ENCODE data around the gene KRTAP10-11. TPM values are rescaled to one million over a fixed set of nuclear protein-coding genes. Genes with fewer than 3 reads are reported as not detected.

Gene KRTAP10-11
- total RNA-seq, 4 donors from 2014 or later: not detected

DNA sequence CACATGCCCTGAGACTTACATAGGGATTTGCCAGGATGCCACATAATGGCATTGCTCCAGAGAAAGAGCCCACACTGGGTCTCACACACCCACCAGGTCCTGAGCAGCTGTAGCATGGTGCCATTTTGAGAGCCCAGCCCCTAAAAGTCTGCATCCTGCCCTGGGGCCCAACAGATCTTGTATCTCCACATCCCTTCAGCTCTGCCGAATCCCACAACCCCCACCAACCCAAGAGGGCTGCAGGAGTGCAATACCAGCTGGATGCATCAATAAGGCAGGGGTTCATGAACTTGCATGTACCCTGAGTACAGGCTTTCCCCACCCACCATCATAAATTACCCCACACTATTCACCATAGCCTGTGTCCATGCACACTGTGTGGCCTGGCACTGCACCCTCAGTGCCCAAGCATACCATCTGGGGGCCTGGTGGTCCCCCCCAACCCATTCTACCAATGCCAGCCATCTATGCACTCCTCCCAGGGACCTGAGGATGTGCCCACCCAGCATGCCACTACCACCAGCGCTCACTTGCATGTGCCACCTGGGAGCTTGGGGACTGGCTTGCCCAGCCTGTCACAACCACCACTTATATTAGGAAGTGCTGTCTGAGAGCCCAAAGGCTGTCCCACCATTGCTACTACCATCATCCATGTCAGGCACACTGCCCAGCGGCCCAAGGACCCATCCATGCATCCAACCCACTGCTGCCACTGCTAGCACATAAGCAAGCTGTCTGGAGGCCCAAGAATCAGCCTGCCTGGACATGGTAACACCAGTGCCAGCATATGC, 24.6 kb downstream of the KRTAP10-11 start:
- Histone ChIP-seq H3K27ac (no peak overlapping the region), H3K27me3 (no peaks in the 10 kb centered on the region), H3K4me3 (replicated peaks in 1 of 3) (no peak overlapping the region), H3K4me1 (no peaks in the 10 kb centered on the region), H3K36me3 (no peaks in the 10 kb centered on the region), H3K9me3 (no peaks in the 10 kb centered on the region)
- WGBS, 2 donors: 83 to 93% methylated on average over 2 to 3 of the region's 3 CpGs
- no peak for TF ChIP-seq POLR2A (IDR thresholded peaks at IDR 0.05)
- TF ChIP-seq CTCF (IDR thresholded peaks at IDR 0.05): no peak
- no peak for DNase-seq
- intact Hi-C loops (cut with DNase I): no loop called here

DNA sequence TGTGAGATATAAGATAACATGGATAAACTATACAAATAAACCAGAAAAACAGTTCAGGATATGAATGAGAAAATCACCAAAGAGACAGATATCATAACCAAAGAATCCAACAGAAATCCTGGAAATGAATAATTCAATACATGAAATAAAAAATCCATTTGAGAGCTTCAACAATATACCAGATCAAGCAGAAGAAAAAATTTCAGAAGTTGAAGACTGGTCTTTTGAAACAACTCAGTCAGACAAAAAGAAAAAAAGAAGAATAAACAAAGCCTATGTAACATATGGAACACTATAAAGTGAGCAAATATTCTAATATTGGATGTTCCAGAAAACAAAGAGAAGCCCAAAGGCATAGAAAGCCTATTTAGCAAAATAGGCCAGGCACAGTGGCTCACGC, 25.7 kb downstream of the KRTAP10-11 start:
- no peak overlapping the region for H3K27ac ChIP-seq
- no peaks in the 10 kb centered on the region for H3K27me3 ChIP-seq
- H3K4me3 ChIP-seq (replicated peaks in 1 of 3): no peak overlapping the region
- DNase-seq: no peak
- TF ChIP-seq POLR2A (IDR thresholded peaks at IDR 0.05) (no peak), CTCF (IDR thresholded peaks at IDR 0.05) (no peak)
- H3K36me3 ChIP-seq: no peaks in the 10 kb centered on the region
- WGBS, 2 donors: 96 to 100% methylated on average over 1 of the region's 1 CpG
- H3K4me1 ChIP-seq: no peaks in the 10 kb centered on the region
- H3K9me3 ChIP-seq: no peaks in the 10 kb centered on the region
- intact Hi-C loops (cut with DNase I): no loop called here

DNA sequence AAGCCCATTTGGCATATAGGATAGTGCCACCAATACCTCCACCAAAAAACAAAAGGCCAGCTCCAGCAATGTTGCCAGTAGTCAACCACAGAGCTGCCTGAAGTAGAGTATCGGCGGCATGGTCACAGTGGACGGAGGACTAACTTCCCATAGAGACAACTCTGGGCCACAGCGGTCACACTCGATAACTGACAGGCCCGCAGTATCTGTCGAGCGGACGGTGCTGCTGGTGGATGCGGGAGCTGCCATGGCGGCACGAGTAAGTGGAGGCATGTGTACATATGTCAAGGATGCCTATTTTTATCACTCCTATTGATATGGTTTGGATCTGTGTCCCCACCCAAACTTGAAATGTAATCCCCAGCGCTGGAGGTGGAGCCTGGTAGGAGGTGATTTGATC, 31.7 kb downstream of the KRTAP10-11 start:
- Histone ChIP-seq H3K4me3 (replicated peaks in 1 of 3) (no peak overlapping the region), H3K4me1 (no peaks in the 10 kb centered on the region), H3K27ac (no peak overlapping the region), H3K36me3 (no peaks in the 10 kb centered on the region), H3K9me3 (no peaks in the 10 kb centered on the region), H3K27me3 (no peaks in the 10 kb centered on the region)
- no peak for TF ChIP-seq POLR2A (IDR thresholded peaks at IDR 0.05)
- no peak for TF ChIP-seq CTCF (IDR thresholded peaks at IDR 0.05)
- no peak for DNase-seq
- intact Hi-C loops (cut with DNase I): no loop called here
- WGBS, 2 donors: 90 to 93% methylated on average over 13 of the region's 13 CpGs

GRCh38 chr21:44681152-44681551, 34.9 kb downstream of the KRTAP10-11 start:
- TF ChIP-seq CTCF (IDR thresholded peaks at IDR 0.05): no peak
- Histone ChIP-seq H3K4me1 (no peaks in the 10 kb centered on the region), H3K36me3 (no peaks in the 10 kb centered on the region), H3K27ac (no peak overlapping the region), H3K9me3 (no peaks in the 10 kb centered on the region), H3K4me3 (replicated peaks in 1 of 3) (no peak overlapping the region), H3K27me3 (no peaks in the 10 kb centered on the region)
- DNase-seq: no peak
- 66 to 80% methylated on average over 11 of the region's 11 CpGs for WGBS, 2 donors
- intact Hi-C loops (cut with DNase I): no loop called here

GRCh38 chr21:44681861-44682579, 35.8 kb downstream of the KRTAP10-11 start, which contains the start of gene KRTAP12-1:
TSS of gene KRTAP12-1 (minus strand) at chr21:44682163. CDS start at chr21:44682123, 40 bp downstream.
- 84 to 92% methylated on average over 14 to 23 of the region's 23 CpGs for WGBS, 2 donors
- no peak within 1 kb of the TSS for H3K4me3 ChIP-seq (replicated peaks in 1 of 3)
- DNase-seq: no peak
- H3K9me3 ChIP-seq: no peaks in the 10 kb centered on the region
- H3K36me3 ChIP-seq: no peaks in the 10 kb centered on the region
- H3K27ac ChIP-seq: no peak within 1 kb of the TSS
- no peak for TF ChIP-seq POLR2A (IDR thresholded peaks at IDR 0.05)
- no peak for TF ChIP-seq CTCF (IDR thresholded peaks at IDR 0.05)
- intact Hi-C loops (cut with DNase I): no loop called here
- no peaks in the 10 kb centered on the region for H3K4me1 ChIP-seq
- H3K27me3 ChIP-seq: no peaks in the 10 kb centered on the region
